Esophagus muscularis mucosa (tissue), 4 donors: Measurements from ENCODE around the gene AFF3.

Source experiments
- EP300 ChIP-seq: sonication (generic); formaldehyde crosslinking; IDR thresholded peaks from one replicate; pipeline ENCODE4 v1.6.1; 2017; ENCODE audit warnings: antibody characterized with exemption
- POLR2A ChIP-seq: fragments of 450-650 bp; IDR thresholded peaks from one replicate; pipeline ENCODE4 v1.6.1; 2017; ENCODE audit warnings: antibody characterized with exemption, moderate library complexity, mild to moderate bottlenecking, low read depth
- POLR2AphosphoS5 ChIP-seq, 2 donors: sonication (generic); formaldehyde crosslinking; IDR thresholded peaks; one replicate each; pipeline ENCODE4 v1.6.1; 2017; ENCODE audit warnings: antibody characterized with exemption in 2 of 2
- TF ChIP-seq, protein P1 (sequence below), 3 experiments: fragments of 200-600 bp in 2 of 3; fragments of 450-650 bp in 1 of 3; sonication (generic) in 2 of 3; IDR thresholded peaks; one replicate each; pipeline ENCODE4 v1.5.1; 2017 to 2019; ENCODE audit warnings: antibody characterized with exemption in 3 of 3, mild to moderate bottlenecking in 2 of 3, moderate library complexity in 1 of 3

DNA sequence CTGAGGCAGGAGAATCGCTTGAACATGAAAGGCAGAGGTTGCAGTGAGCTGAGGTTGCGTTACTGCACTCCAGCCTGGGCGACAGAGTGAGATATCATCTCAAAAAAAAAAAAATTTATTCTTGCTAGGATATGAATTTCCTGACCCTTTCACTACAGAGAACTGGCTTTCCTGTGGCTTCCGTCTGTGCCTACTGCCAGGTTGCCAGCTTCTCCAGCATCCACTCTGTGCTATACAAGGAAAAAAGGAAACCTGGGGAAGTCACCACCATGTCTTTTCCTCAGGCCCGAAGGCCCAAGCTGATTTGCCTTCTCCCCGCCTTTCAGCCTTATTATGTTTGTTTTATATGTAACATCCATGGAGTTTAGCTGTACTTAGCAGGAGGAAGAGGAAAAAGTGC, 530.6 kb downstream of the AFF3 start:
- TF ChIP-seq, protein P1, sequence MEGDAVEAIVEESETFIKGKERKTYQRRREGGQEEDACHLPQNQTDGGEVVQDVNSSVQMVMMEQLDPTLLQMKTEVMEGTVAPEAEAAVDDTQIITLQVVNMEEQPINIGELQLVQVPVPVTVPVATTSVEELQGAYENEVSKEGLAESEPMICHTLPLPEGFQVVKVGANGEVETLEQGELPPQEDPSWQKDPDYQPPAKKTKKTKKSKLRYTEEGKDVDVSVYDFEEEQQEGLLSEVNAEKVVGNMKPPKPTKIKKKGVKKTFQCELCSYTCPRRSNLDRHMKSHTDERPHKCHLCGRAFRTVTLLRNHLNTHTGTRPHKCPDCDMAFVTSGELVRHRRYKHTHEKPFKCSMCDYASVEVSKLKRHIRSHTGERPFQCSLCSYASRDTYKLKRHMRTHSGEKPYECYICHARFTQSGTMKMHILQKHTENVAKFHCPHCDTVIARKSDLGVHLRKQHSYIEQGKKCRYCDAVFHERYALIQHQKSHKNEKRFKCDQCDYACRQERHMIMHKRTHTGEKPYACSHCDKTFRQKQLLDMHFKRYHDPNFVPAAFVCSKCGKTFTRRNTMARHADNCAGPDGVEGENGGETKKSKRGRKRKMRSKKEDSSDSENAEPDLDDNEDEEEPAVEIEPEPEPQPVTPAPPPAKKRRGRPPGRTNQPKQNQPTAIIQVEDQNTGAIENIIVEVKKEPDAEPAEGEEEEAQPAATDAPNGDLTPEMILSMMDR (IDR thresholded peaks at IDR 0.05): no peak
- TF ChIP-seq POLR2A (no peak), EP300 (no peak), POLR2AphosphoS5 (IDR thresholded peaks at IDR 0.05) (no peak)
